Coronary artery (tissue), 2 donors: ENCODE results near the gene VAV2.

ENCODE experiments used
- DNase-seq: peaks from one replicate; pipeline ENCODE4 v3.0.0-alpha.2; 2017; ENCODE audit warnings: low spot score
- H3K27ac ChIP-seq, 2 donors: fragments of 200-600 bp; sonication (generic); one replicate each; pipeline ENCODE4 v1.5.1; 2016 to 2019
- H3K4me3 ChIP-seq: fragments of 200-600 bp; sonication (generic); 2 replicates; pipeline ENCODE4 v1.5.1; 2016; ENCODE audit warnings: mild to moderate bottlenecking, moderate library complexity
- TF ChIP-seq, protein P1 (sequence below): fragments of 200-600 bp; sonication (generic); IDR thresholded peaks from one replicate; pipeline ENCODE4 v1.5.1; 2019; ENCODE audit warnings: antibody characterized with exemption

VAV2 gene

DNA sequence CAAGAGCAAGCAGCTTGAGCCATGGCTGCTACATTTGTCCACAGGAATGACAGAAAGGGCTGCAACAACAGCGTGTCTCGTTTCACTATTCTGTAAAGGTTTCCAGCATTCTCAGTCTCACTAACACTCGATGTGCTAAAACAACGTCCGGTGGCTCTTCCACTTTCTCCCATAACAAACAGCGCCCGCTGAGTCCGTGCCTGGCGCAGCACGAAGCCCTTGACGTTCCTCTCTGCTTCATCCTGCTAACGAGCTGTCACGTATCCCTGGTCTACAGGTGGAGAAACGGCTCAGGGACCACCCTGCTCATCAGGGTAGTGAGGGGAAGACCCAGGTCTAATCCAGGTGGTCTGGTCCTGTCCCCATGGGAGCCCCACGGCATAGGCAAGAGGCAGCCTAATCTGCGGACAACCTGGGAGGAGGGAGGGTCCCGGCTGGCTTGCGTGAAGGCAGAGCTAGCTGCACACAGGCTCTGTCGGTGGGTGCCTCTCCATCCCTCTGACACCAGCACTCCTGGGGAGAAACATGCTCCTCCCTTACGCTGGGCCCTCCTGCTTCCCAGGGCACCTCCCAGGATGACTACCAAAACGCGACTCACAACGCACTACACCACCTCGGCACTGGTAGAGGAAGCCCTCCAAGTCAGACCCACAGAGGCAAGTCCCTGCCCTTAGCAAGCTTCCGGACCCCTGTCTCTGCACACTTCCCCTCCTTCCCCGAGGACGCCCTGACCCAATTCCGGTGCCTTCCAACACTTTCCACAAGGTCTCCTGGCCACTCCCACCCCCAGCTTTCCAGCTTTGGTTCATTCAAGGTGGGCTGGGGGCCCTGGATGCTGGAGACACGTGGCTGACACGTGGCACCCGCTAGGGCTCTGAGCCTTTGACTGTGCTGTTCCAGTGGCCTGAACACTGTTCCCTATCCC is 43.3 kb downstream of the VAV2 start:
- H3K27ac ChIP-seq: no peak overlapping the region
- H3K4me3 ChIP-seq: no peak overlapping the region
- TF ChIP-seq, protein P1, sequence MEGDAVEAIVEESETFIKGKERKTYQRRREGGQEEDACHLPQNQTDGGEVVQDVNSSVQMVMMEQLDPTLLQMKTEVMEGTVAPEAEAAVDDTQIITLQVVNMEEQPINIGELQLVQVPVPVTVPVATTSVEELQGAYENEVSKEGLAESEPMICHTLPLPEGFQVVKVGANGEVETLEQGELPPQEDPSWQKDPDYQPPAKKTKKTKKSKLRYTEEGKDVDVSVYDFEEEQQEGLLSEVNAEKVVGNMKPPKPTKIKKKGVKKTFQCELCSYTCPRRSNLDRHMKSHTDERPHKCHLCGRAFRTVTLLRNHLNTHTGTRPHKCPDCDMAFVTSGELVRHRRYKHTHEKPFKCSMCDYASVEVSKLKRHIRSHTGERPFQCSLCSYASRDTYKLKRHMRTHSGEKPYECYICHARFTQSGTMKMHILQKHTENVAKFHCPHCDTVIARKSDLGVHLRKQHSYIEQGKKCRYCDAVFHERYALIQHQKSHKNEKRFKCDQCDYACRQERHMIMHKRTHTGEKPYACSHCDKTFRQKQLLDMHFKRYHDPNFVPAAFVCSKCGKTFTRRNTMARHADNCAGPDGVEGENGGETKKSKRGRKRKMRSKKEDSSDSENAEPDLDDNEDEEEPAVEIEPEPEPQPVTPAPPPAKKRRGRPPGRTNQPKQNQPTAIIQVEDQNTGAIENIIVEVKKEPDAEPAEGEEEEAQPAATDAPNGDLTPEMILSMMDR: no peak
- DNase-seq: no peak

DNA sequence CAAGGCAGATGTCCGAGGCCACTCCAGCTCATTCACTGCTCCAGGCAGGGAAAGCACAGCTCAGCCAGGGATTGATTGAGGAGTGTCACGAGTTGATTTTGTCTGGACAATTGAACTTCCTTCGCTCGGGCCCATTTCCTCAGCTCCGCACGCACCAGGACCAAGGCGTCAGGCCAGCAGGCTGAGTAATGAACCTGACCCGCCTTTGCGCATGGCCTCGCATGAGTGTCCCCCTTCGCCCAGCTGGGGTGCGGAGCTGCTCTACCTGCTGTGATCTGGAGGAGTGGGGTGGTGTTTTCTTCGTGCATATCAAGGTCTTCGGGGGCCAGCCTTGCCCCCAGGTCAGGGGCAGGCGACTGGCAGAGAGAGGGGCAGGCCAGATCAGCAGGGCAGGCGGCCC is 44.0 kb downstream of the VAV2 start:
- no peak overlapping the region for H3K27ac ChIP-seq
- H3K4me3 ChIP-seq: no peak overlapping the region
- TF ChIP-seq, protein P1: no peak
- no peak for DNase-seq

DNA sequence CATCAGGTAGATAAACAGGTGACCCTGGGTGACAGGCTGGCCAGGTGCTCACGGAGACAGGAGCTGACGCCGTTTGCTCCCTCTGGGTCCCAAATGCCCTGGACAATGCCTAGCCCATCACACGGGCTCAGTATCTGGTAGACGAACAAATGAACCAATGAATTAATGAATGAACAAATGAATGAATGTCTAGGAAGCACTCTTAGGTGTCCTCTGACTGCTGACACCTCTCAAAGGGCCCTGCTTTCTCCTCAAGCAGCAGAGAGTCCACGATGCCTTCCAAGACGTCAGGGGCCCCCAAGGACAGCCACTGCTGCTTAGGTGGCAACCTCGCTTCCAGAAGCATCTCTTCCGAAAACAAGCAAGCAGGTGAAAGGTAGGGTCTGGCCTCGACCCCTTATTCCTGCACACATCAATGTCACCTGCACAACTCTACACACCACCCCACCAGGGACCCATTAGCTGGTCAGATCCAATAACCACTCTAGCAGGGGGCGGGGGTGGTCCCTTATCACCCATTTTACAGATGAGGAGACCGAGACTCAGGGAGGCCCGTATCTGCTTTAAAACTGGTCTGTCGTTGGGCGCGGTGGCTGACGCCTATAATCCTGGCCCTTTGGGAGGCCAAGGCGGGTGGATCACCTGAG is 45.2 kb downstream of the VAV2 start:
- H3K4me3 ChIP-seq: no peak overlapping the region
- no peak for DNase-seq
- TF ChIP-seq, protein P1: no peak
- no peak overlapping the region for H3K27ac ChIP-seq

DNA sequence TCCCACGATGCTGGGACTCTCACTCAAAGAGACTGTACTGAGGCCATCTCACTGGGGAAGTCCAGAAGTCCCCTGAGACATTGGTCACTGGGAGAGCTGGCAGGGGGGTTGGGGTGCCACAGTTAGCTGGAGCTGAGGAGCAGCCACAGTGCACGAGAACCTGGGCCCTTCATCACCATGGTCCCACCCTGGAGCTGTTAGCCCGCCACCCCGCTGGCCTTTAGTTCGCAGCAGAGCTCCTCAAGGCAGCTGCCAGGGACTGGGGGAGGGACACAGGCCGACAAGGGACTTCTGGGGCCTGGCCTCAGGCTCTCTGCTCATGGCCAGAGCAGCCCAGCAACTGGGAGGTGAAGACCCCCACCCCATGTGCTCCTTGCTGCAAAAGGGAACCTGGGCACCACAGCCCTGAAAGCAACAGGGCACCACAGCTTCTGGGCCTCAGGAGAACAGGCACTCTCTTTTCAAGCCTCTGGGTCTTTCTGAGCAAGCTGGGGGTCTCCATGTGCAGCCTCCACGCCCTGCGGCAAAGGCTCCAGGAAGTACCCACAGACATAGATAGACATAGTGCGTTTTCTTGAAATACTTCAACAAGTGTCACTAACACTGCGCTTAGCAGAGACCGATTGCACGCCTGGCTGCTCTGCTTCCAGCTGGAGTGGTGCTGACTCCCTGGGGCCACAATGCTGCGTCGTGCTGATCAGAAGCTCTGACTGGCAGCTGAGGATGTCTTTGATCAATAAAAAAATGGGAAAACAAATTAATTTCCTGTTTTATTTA is 46.0 kb downstream of the VAV2 start:
- TF ChIP-seq, protein P1: no peak
- DNase-seq: no peak
- Histone ChIP-seq H3K4me3 (no peak overlapping the region), H3K27ac (no peak overlapping the region)

DNA sequence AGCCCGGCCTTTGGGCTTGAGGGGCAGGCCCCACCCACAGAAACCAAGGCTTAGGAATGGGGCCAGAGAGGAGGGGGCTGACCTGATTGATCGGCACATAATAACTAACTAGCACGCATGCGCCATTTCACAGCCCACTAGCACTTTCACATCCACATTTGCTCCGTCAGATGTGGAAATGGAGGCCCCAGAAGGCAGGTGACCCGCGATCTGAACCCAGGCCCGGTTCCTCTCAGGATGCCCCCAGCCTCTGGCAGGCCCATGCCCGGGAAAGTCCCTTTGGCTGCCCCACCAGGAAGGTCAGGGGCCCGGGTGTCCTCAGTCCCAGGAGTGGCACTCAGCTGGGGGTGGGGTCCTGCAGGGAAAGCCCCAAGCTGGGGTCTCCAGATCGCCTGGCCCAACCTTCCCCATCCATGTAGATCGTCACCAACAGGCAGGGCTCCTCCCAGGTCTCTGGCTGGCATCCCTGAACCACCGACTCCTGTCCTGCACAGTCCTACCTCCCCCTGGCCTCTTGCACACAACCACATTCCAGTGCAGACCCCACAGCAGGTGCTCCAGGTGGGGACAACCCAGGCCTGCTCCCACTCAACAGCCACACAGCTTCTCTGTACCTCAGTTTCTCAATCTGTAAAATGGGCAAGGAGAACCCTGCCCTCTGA is 46.7 kb downstream of the VAV2 start:
- no peak for DNase-seq
- TF ChIP-seq, protein P1: no peak
- Histone ChIP-seq H3K4me3 (no peak overlapping the region), H3K27ac (no peak overlapping the region)

DNA sequence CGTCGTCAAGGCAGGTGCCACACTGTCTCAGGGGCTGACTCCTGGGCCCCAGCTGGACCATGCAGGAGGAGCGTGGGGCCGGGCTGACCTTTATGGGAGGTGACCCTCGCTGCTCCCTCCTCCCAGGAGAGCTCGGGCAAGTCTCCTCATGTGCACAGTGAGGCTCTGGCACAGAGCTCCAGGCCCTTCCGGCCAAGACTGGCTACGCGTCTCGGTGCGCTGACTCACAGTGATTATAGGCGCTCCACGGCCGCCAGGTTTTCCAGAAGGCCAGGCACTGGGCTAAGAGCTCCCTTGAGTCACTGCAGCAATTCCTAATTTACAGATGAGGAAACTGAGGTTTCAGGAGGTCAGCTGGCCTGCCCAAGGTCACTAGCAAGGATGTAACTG is 47.4 kb downstream of the VAV2 start:
- TF ChIP-seq, protein P1: no peak
- no peak overlapping the region for H3K4me3 ChIP-seq
- no peak overlapping the region for H3K27ac ChIP-seq
- DNase-seq: no peak
